ENCODE results near the gene TMEM239. TPM values are rescaled to one million over a fixed set of nuclear protein-coding genes. Genes with fewer than 3 reads are reported as not detected.

Gene TMEM239
- total and polyA plus RNA-seq, 8 donors, result 0.18 TPM; not detected in 7

DNA sequence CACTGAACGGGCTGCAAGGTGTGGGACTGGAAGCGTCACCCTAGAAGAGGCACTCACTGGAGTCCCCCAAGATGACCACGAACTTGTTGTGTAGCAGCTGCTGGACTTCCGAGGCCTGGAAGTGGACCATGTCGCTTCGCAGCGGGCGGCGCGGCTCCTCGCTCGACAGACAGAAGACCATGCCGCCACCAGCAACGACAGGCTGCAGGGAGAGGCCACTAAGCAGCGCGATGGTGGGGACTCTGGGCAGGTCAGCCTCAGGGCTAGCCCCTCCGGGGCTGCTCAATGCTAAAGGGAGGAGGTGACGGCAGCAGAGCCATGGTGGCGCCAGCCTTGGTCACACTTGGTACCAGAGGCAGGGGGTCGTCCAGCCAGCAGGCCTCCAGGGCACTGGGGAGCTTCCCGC lies 23.6 kb downstream of the TMEM239 start:
- Histone ChIP-seq H3K9me3 (no peaks in the 10 kb centered on the region), H3K36me3 (peaks cover 0 to 39% (median 34%) of the 10 kb centered on the region in 4 donors), H3K4me3 (peak overlapping the region; percentile 77 to 97 (median 88)), H3K27me3 (no peaks in the 10 kb centered on the region), H3K27ac (peak overlapping the region; percentile 87 to 95 (median 93)), H3K4me1 (peaks cover 21 to 30% (median 28%) of the 10 kb centered on the region in 4 donors)
- intact Hi-C loops (cut with DNase I; ENCODE audit: low total_unique reads), result no loop called here
- 83 to 90% (median 85%) methylated on average over 16 to 21 of the region's 21 CpGs for WGBS, 5 donors
- TF ChIP-seq, protein P1, sequence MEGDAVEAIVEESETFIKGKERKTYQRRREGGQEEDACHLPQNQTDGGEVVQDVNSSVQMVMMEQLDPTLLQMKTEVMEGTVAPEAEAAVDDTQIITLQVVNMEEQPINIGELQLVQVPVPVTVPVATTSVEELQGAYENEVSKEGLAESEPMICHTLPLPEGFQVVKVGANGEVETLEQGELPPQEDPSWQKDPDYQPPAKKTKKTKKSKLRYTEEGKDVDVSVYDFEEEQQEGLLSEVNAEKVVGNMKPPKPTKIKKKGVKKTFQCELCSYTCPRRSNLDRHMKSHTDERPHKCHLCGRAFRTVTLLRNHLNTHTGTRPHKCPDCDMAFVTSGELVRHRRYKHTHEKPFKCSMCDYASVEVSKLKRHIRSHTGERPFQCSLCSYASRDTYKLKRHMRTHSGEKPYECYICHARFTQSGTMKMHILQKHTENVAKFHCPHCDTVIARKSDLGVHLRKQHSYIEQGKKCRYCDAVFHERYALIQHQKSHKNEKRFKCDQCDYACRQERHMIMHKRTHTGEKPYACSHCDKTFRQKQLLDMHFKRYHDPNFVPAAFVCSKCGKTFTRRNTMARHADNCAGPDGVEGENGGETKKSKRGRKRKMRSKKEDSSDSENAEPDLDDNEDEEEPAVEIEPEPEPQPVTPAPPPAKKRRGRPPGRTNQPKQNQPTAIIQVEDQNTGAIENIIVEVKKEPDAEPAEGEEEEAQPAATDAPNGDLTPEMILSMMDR (IDR thresholded peaks at IDR 0.05), result no peak
- TF ChIP-seq POLR2AphosphoS5 (IDR thresholded peaks at IDR 0.05), result no peak
- TF ChIP-seq POLR2A (IDR thresholded peaks at IDR 0.05), result no peak
- no peak for DNase-seq

DNA sequence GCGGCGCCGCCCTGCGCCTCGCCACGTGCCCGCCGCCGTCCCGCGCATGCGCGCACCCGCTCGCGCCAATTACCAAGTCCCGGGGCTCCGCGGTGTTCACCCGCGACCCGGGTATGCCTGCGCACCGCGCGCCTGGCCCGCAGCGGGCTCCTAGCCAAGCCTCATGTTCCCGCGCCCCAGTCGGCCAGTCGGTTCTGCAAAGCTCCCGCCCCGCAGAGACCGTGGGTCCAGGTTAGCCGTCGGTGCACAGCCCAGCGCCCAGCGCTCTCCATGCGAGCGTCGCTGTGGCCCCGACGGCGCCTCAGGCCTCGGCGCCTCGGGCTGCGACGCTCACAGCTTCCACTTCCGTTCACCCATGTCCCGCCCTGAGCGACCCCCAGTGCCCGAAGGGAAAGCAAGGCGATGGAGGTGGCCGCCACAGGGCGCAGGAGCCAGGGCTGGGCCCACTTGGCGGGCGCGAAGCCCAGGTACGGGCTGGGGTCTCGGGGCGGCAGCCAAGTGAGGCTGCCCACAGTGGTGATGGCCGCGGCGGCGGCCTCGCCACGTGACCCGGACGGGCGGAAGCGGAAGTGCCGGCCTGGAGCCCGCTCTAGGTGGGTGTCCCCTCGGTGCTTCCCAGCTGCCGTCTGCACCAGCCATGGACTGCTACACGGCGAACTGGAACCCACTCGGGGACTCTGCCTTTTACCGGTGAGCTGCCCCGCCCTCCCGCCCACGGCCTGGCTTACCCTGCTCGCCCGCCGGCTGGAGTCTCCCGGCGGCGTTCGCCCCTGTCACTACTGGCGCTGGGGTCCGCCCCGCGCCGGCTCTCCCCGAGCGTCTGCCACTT lies 24.2 kb downstream of the TMEM239 start, which contains the start of the genes PCED1A and VPS16:
PCED1A (minus strand) TSS at position 518 of the 829 bp plus-strand sequence. CDS start 743 bp downstream, outside the sequence.
VPS16 (plus strand) TSS at position 608 of the 829 bp plus-strand sequence; CDS start at position 638, 30 bp downstream.
- 1 to 12% (median 2%) methylated on average over 23 to 98 of the region's 98 CpGs for WGBS, 5 donors

DNA sequence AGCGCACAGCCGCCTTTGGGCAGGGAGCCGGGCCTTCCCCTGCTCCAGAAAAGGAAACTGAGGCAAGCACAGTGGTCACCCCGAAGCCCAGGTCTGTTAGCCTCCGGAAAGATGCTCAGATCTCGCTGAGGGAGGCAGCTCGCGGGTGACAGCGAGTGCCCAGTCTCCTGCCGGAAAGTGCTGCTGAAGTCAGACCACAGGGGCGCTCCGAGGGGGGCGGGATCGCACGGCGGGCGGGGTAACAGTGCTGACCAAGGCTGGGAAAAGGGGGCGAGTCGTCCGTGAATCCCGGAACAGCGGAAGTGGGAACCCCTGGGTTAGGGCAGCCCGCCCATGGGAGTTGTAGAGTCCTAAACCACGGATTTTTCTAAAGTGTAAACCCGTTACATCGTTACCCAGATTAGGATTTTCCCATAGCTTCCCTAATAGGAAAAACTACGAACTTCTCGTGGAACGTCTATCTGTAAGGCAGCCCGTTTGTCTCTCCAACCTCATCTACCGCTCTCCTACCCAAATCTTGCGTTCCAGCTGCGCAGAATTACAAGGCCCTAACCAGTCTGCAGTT lies 24.9 kb downstream of the TMEM239 start:
- H3K27ac ChIP-seq, result peak overlapping the region; percentile 87 to 95 (median 93)
- peak overlapping the region; percentile 77 to 97 (median 88) for H3K4me3 ChIP-seq
- H3K9me3 ChIP-seq, result no peaks in the 10 kb centered on the region
- H3K36me3 ChIP-seq, result peaks cover 0 to 26% (median 24%) of the 10 kb centered on the region in 4 donors
- H3K4me1 ChIP-seq, result peaks cover 21 to 30% (median 28%) of the 10 kb centered on the region in 4 donors
- TF ChIP-seq, protein P1 (IDR thresholded peaks at IDR 0.05), result no peak
- no peak for TF ChIP-seq EP300 (IDR thresholded peaks at IDR 0.05)
- TF ChIP-seq POLR2A (IDR thresholded peaks at IDR 0.05), result no peak
- peak in 1 of 3 donors; percentile 7 for TF ChIP-seq POLR2AphosphoS5 (IDR thresholded peaks at IDR 0.05)
- 5 to 8% (median 5%) methylated on average over 24 to 33 of the region's 33 CpGs for WGBS, 5 donors
- intact Hi-C loops (cut with DNase I; ENCODE audit: low total_unique reads), result no loop called here
- H3K27me3 ChIP-seq, result no peaks in the 10 kb centered on the region
- DNase-seq, result peak; percentile 35 to 86

More for the DNA sequence above, 24.2 kb downstream of the TMEM239 start, which contains the start of the genes PCED1A and VPS16:
- peak; percentile 89 to 97 for DNase-seq
- H3K36me3 ChIP-seq, result peaks cover 0 to 33% (median 30%) of the 10 kb centered on the region in 4 donors
- H3K27ac ChIP-seq, result peak within 1 kb of the TSS; percentile 87 to 95 (median 93)
- intact Hi-C loops (cut with DNase I; ENCODE audit: low total_unique reads), result no loop called here
- H3K4me3 ChIP-seq, result peak within 1 kb of the TSS; percentile 77 to 97 (median 88)
- H3K27me3 ChIP-seq, result no peaks in the 10 kb centered on the region
- no peaks in the 10 kb centered on the region for H3K9me3 ChIP-seq
- TF ChIP-seq, protein P1 (IDR thresholded peaks at IDR 0.05), result no peak
- TF ChIP-seq POLR2AphosphoS5 (IDR thresholded peaks at IDR 0.05) (peak; percentile 51 to 91 (median 75)), POLR2A (IDR thresholded peaks at IDR 0.05) (no peak), EP300 (IDR thresholded peaks at IDR 0.05) (no peak)
- peaks cover 21 to 30% (median 28%) of the 10 kb centered on the region in 4 donors for H3K4me1 ChIP-seq

DNA sequence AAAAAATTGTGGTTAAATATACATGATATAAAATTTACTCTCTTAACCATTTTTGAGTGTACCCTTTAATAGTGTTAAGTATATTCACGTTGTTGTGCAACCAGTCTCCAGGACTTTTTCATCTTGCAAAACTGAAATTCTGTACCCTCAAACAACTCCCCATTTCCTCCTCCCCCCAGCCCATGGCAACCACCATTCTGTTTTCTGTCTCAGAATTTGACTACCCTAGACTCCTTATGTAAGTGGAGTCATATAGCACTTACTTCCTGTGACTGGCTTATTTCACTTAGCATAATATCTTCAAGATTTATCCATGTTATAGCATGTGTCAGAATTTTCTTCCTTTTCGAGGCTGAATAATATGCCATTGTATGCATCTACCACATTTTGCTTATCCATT lies 29.4 kb downstream of the TMEM239 start:
- H3K4me1 ChIP-seq, result peaks cover 10 to 15% (median 14%) of the 10 kb centered on the region in 4 donors
- peaks cover 3 to 15% (median 9%) of the 10 kb centered on the region in 4 donors for H3K36me3 ChIP-seq
- no peak overlapping the region for H3K4me3 ChIP-seq
- TF ChIP-seq EP300 (IDR thresholded peaks at IDR 0.05) (no peak), POLR2A (IDR thresholded peaks at IDR 0.05) (no peak)
- TF ChIP-seq, protein P1 (IDR thresholded peaks at IDR 0.05), result no peak
- no peaks in the 10 kb centered on the region for H3K9me3 ChIP-seq
- 70 to 88% (median 85%) methylated on average over 2 of the region's 2 CpGs for WGBS, 5 donors
- no peak for DNase-seq
- no peaks in the 10 kb centered on the region for H3K27me3 ChIP-seq
- intact Hi-C loops (cut with DNase I; ENCODE audit: low total_unique reads), result no loop called here
- H3K27ac ChIP-seq, result no peak overlapping the region

Data from stomach (tissue), 9 donors.